Loucy (cell line): Measurements from ENCODE around the gene CCDC185.

Source experiments
- H2AFZ ChIP-seq: fragments of 200-600 bp; sonication (generic); 2 replicates; pipeline ENCODE4 v1.6.0; 2016; ENCODE audit warnings: antibody characterized with exemption, mild to moderate bottlenecking, low read length, moderate library complexity
- H3F3A ChIP-seq: fragments of 200-600 bp; 2 replicates; pipeline ENCODE4 v1.6.0; 2016; ENCODE audit warnings: antibody characterized with exemption, low read depth, mild to moderate bottlenecking
- H3K27me3 ChIP-seq: fragments of 200-600 bp; sonication (generic); 2 replicates; pipeline ENCODE4 v1.6.1; 2014; ENCODE audit warnings: low read length, mild to moderate bottlenecking; ENCODE audit not compliant: insufficient read depth, poor library complexity, severe bottlenecking
- H3K36me3 ChIP-seq: fragments of 200-600 bp; sonication (generic); 2 replicates; pipeline ENCODE4 v1.6.1; 2016; ENCODE audit warnings: low read length; ENCODE audit not compliant: insufficient read depth
- H3K4me1 ChIP-seq: fragments of 200-600 bp; sonication (generic); 2 replicates; pipeline ENCODE4 v1.5.1; 2014; ENCODE audit warnings: low read length, mild to moderate bottlenecking; ENCODE audit not compliant: insufficient read depth, poor library complexity, severe bottlenecking
- H3K4me2 ChIP-seq: fragments of 200-600 bp; sonication (generic); 2 replicates; pipeline ENCODE4 v1.6.0; 2014; ENCODE audit warnings: antibody characterized with exemption, low read length, low read depth, mild to moderate bottlenecking; ENCODE audit not compliant: poor library complexity, severe bottlenecking
- H3K4me3 ChIP-seq: fragments of 200-600 bp; sonication (generic); 2 replicates; pipeline ENCODE4 v1.5.1; 2014; ENCODE audit warnings: low read length, mild to moderate bottlenecking, mixed read lengths; ENCODE audit not compliant: poor library complexity, severe bottlenecking
- H3K79me2 ChIP-seq: fragments of 200-600 bp; sonication (generic); 2 replicates; pipeline ENCODE4 v1.6.1; 2014; ENCODE audit warnings: low read length; ENCODE audit not compliant: insufficient read depth
- H3K9ac ChIP-seq: fragments of 200-600 bp; sonication (generic); 2 replicates; pipeline ENCODE4 v1.6.0; 2014; ENCODE audit warnings: mild to moderate bottlenecking, low read depth, low read length, moderate library complexity; ENCODE audit not compliant: poor library complexity, severe bottlenecking
- H3K9me2 ChIP-seq: fragments of 200-600 bp; sonication (generic); replicated peaks from 2 replicates; pipeline ENCODE4 v1.6.1; 2016; ENCODE audit warnings: low read depth, low read length, mixed read lengths
- H3K9me3 ChIP-seq: fragments of 200-600 bp; sonication (generic); 2 replicates; pipeline ENCODE4 v1.6.1; 2014; ENCODE audit warnings: mild to moderate bottlenecking, antibody characterized with exemption, low read length, low read depth; ENCODE audit not compliant: insufficient read depth
- H4K20me1 ChIP-seq: fragments of 200-600 bp; sonication (generic); 2 replicates; pipeline ENCODE4 v1.6.0; 2014; ENCODE audit warnings: antibody characterized with exemption, low read length, mild to moderate bottlenecking; ENCODE audit not compliant: insufficient read depth, poor library complexity, severe bottlenecking
- EZH2phosphoT487 ChIP-seq: fragments of 200-600 bp; IDR thresholded peaks from 2 replicates; pipeline ENCODE4 v1.6.1; 2018; ENCODE audit warnings: antibody characterized with exemption, mild to moderate bottlenecking, moderate library complexity, borderline replicate concordance
- TF ChIP-seq, protein P1 (sequence below): fragments of 200-600 bp; sonication (generic); conservative IDR thresholded peaks from 2 replicates; pipeline ENCODE4 v1.5.1; 2014; ENCODE audit warnings: mild to moderate bottlenecking, antibody characterized with exemption, low read length

Gene CCDC185

DNA sequence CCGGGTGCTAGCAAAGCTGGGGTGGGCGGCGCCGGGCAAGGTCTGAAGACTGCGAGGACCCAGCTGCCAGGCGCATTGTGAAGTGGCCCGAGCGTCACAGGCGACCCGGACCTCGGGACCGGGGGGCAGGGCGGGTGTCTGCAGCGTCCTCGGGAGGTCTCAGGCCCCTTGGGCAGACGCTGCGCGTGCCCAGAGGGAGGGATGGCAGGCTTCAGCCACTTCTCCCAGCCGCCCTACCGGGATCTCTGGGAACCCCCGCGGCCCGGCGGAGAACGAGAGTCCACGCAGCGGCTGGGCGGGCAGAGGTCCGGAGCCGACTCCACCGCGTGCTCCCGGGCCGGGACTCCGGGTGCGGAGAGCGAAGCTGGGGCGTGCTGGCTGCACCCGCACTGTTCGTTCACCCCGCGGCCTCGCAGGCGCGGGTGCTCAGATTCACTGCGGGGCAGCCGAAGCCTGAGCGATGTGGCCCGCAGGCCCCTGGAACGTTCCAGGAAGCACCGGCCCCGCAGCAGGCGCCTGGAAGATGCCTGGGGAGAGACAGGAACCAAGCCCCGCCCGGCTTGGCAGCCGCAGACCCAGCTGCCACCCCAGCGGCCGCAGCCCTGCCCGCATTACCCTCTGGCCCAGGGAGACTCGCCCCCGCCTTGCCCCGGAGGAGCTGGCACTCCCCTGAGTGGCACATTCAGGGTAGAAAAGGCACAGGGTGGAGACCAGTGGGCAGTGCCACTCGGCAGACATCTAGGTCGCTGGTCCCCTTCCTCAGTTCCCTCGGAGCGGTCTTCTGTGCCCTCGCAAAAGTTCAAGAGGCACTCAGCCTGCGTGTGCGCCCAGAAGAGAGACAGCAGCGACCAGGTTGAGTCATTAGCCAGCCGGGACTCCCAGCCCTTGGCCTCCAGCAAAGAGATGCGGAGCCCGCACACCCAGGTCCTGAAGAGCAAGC, at the start of gene CCDC185:
CCDC185 (plus strand) TSS at position 141 of the 940 bp plus-strand sequence; CDS start at position 202, 61 bp downstream.
- Histone ChIP-seq H3K9me2 (no peaks in the 10 kb centered on the region), H3F3A (no peaks in the 10 kb centered on the region), H3K4me2 (no peak within 1 kb of the TSS), H3K4me1 (no peaks in the 10 kb centered on the region), H4K20me1 (no peaks in the 10 kb centered on the region), H2AFZ (no peak within 1 kb of the TSS), H3K79me2 (no peaks in the 10 kb centered on the region), H3K4me3 (no peak within 1 kb of the TSS), H3K9ac (no peak within 1 kb of the TSS), H3K27me3 (no peaks in the 10 kb centered on the region), H3K9me3 (no peaks in the 10 kb centered on the region), H3K36me3 (no peaks in the 10 kb centered on the region)
- no peak for TF ChIP-seq EZH2phosphoT487
- TF ChIP-seq, protein P1, sequence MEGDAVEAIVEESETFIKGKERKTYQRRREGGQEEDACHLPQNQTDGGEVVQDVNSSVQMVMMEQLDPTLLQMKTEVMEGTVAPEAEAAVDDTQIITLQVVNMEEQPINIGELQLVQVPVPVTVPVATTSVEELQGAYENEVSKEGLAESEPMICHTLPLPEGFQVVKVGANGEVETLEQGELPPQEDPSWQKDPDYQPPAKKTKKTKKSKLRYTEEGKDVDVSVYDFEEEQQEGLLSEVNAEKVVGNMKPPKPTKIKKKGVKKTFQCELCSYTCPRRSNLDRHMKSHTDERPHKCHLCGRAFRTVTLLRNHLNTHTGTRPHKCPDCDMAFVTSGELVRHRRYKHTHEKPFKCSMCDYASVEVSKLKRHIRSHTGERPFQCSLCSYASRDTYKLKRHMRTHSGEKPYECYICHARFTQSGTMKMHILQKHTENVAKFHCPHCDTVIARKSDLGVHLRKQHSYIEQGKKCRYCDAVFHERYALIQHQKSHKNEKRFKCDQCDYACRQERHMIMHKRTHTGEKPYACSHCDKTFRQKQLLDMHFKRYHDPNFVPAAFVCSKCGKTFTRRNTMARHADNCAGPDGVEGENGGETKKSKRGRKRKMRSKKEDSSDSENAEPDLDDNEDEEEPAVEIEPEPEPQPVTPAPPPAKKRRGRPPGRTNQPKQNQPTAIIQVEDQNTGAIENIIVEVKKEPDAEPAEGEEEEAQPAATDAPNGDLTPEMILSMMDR = no peak

DNA sequence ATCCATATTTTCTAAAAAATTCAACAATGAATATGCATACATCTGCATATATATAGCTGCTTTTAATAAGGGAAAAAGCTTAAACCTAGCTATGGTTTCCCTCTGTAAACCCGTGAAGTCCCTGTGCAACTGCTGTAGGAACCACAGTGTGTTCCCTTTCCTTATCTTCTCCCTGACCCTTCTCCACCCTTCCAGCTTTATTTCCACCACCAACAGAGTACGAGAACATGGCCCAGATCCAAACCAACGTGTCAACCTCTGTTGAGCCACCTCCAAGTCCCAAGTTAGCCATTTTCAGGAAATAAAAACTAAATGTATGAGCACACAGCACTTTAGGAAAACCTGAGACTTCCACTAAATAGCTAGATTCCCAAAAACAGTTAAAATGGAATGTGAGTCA, 49.5 kb upstream of the CCDC185 start:
- H2AFZ ChIP-seq = no peak overlapping the region
- no peaks in the 10 kb centered on the region for H3K79me2 ChIP-seq
- no peaks in the 10 kb centered on the region for H3K9me3 ChIP-seq
- no peaks in the 10 kb centered on the region for H3F3A ChIP-seq
- H3K4me2 ChIP-seq = no peak overlapping the region
- no peak overlapping the region for H3K9ac ChIP-seq
- no peak for TF ChIP-seq EZH2phosphoT487
- TF ChIP-seq, protein P1 = no peak
- H3K4me1 ChIP-seq = peaks cover 9% of the 10 kb centered on the region
- no peaks in the 10 kb centered on the region for H3K27me3 ChIP-seq
- no peak overlapping the region for H3K4me3 ChIP-seq
- no peaks in the 10 kb centered on the region for H3K9me2 ChIP-seq
- H4K20me1 ChIP-seq = no peaks in the 10 kb centered on the region
- H3K36me3 ChIP-seq = no peaks in the 10 kb centered on the region

DNA sequence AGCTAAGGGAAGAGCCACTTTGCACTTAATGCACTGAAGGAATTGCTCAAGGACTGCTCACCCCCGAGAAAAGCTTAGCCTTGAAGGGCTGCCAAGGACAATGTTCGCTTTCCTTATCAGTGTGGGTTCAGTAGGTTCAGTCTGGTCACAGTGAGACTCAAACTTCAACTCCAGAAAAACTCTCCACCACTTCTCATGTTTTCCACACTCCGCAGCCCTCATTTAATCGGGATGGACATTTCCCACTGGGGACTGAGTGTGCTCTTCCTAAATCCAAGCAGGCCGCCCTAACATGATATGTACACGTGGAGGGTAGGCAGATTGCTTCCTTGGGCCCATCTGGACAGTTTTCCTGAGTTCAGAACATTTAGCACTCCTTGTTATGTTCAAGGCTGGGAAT, 48.7 kb upstream of the CCDC185 start:
- Histone ChIP-seq H3K9ac (no peak overlapping the region), H3K36me3 (no peaks in the 10 kb centered on the region), H3K27me3 (no peaks in the 10 kb centered on the region), H3K9me2 (no peaks in the 10 kb centered on the region), H3K9me3 (no peaks in the 10 kb centered on the region), H3K4me3 (no peak overlapping the region), H3F3A (no peaks in the 10 kb centered on the region), H4K20me1 (no peaks in the 10 kb centered on the region), H3K4me1 (peaks cover 9% of the 10 kb centered on the region), H3K79me2 (no peaks in the 10 kb centered on the region), H3K4me2 (no peak overlapping the region), H2AFZ (no peak overlapping the region)
- TF ChIP-seq EZH2phosphoT487 = no peak
- TF ChIP-seq, protein P1 = no peak
